Uterus (tissue), 2 donors: Measurements from ENCODE around the gene SEMA6B.

Experiments used
- CTCF ChIP-seq, 4 experiments: fragments of 200-600 bp in 2 of 4; fragments of 450-650 bp in 2 of 4; sonication (generic) in 2 of 4; IDR thresholded peaks; one replicate each; pipeline ENCODE4 v1.5.1; 2016 to 2019; ENCODE audit warnings: antibody characterized with exemption in 4 of 4, mild to moderate bottlenecking in 2 of 4, moderate library complexity in 1 of 4
- POLR2A ChIP-seq, 2 donors: fragments of 450-650 bp; IDR thresholded peaks; one replicate each; pipeline ENCODE4 v1.6.1; 2016; ENCODE audit warnings: antibody characterized with exemption in 2 of 2, mild to moderate bottlenecking in 1 of 2, moderate library complexity in 1 of 2

GRCh38 chr19:4503132-4503824, 56.2 kb downstream of the SEMA6B start:
- TF ChIP-seq POLR2A (IDR thresholded peaks at IDR 0.05) (no peak), CTCF (IDR thresholded peaks at IDR 0.05) (no peak)
